NT2/D1 (cell line): ENCODE results near the gene NLRC5.

Source experiments
- SUZ12 ChIP-seq: IDR thresholded peaks from 2 replicates; pipeline ENCODE4 v1.6.1; 2011; ENCODE audit not compliant: insufficient read length, insufficient read depth; ENCODE audit errors: extremely low read depth
- YY1 ChIP-seq: IDR thresholded peaks from 2 replicates; pipeline ENCODE4 v1.6.1; 2011; ENCODE audit not compliant: insufficient read length, insufficient read depth
- ZNF274 ChIP-seq: IDR thresholded peaks from 2 replicates; pipeline ENCODE4 v1.6.1; 2011; ENCODE audit warnings: mild to moderate bottlenecking, low read depth, low read length

GRCh38 chr16:57029161-57030160, 40.1 kb downstream of the NLRC5 start:
- TF ChIP-seq ZNF274 = no peak
- no peak for TF ChIP-seq YY1
- no peak for TF ChIP-seq SUZ12
